Astrocyte of the cerebellum (primary cell): ENCODE results near the gene ATAD2B.
A peak's percentile ranks its signal among the peaks of the same experiment; 100 is the strongest.

Experiments
- DNase-seq: peaks from one replicate; pipeline ENCODE4 v3.0.0-alpha.2; 2011; ENCODE audit warnings: low read depth
- H3K4me3 ChIP-seq: 2 replicates; pipeline ENCODE4 v1.5.1; 2011; ENCODE audit warnings: mild to moderate bottlenecking, low read depth, low read length, moderate library complexity
- CTCF ChIP-seq: IDR thresholded peaks from 2 replicates; pipeline ENCODE4 v1.5.1; 2012; ENCODE audit warnings: low read length, low read depth, moderate library complexity, mild to moderate bottlenecking; ENCODE audit errors: missing control alignments
- in situ Hi-C: cut with HindIII; loops from 2 replicates; pipeline ENCODE4 v1.10.0; 2017; ENCODE audit warnings: low sequenced_read_pairs

Gene ATAD2B

GRCh38 chr2:23859983-23860382 lies 66.9 kb downstream of the ATAD2B start:
- in situ Hi-C loops: no loop called here
- no peak for DNase-seq
- no peak overlapping the region for H3K4me3 ChIP-seq
- no peak for TF ChIP-seq CTCF

DNA sequence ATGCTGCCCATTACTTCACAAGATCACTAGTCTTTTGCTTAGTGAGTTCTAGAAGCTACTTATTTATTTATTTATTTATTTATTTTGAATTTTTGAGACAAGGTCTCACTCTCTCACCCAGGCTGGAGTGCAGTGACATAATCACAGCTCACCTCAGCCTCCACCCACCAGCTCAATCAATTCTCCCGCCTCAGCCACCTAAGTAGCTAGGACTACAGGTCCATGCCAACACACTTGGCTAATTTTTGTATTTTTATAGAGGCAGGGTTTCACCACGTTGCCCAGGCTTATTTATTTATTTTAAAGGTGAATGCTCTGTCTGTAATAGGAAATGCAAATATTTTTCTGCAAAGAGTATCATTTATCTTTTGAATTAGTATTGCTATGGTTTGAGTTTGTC lies 67.7 kb downstream of the ATAD2B start:
- TF ChIP-seq CTCF: no peak
- in situ Hi-C loops: no loop called here
- H3K4me3 ChIP-seq: no peak overlapping the region
- DNase-seq: no peak

DNA sequence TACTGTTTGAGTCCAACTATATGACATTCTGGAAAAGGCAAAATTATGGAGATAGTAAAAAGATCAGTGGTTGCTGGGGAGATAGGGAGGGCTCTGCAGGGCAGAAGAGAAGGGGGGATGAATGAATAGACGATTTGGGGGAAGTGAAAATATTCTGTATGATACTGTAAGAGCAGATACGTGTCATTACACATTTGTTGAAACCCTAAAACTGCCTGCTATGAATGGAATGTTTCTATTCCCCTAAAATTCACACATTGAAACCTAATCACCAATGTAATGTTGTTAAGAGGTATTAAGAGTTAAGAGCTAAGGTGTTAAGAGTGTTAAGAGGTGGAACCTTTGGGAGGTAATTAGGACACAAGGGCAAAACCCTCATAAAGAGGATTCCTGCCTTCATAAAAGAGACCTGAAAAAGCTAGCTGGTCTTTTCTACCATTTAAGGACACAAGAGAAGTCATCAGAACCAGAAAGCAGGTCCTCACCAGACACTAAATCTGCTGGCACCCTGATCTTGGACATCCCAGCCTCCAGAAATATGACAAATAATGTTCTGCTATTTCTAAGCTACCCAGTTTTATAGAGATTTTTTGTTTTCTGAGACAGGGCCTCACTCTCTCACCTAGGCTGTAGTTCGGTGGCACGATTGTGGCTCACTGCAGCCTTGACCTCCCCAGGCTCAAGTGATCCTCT lies 76.2 kb downstream of the ATAD2B start:
- in situ Hi-C loops: no loop called here
- DNase-seq: no peak
- no peak overlapping the region for H3K4me3 ChIP-seq
- TF ChIP-seq CTCF: no peak

DNA sequence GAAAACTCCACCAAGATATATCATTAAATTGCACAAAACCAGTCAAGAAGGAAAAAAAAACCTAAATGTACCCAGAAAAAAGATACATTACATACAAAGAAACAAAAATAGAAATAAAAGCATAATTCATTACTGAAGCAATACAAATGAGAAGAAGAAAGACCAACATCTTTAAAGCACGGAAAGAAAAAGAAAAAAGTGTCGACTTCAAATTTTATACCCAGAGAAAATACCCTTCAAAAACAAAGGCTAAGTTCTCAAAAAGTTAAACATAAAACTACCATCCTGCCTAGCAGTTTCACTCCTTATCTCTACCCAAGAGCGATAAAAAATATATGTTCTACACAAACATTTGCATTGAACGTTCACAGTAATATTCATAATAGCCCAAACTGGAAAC lies 82.0 kb downstream of the ATAD2B start:
- in situ Hi-C loops: no loop called here

DNA sequence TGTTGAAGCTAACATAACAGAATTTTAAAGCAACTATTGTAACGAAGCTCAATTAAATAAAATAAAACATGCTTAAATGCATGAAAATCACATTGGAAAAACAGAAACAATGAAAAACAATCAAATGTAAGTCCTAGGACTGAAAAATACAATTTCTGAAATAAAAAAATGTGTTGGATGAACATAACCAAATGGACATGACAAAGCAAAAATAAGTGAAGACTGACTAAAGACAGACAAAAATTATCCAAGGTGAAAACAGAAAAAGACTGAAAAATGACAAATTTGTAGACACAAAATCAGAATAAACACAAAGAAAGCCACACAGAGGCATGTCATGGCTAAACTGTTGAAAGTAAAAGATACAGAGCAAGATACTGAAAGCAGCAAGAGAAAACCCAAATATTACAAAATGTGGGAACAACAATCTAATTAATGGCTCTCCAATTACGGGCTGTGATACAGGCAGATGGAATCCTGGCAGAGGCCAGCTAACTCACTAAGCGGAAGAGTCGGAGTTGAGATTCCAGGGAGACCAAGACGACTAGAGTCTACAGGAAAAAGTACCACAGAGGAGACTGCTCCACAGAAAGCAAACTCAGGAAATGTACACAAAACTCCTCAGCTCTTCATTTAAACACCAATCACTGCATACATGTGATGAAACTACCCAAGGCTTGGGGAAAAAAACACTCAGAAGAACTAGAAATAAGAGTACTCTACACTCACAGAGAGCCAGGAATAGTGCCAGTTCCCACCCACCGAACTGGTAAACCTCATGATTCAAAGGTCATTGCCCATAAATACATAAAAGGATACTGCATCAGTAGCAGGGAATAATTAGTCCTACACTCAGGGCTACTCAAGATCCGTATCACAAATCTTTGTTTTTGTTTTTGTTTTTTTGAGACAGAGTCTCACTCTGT lies 83.6 kb downstream of the ATAD2B start:
- peak; percentile 9 for DNase-seq
- no peak for TF ChIP-seq CTCF
- no peak overlapping the region for H3K4me3 ChIP-seq
- in situ Hi-C loops: no loop called here

More for the DNA sequence above, 82.0 kb downstream of the ATAD2B start:
- no peak overlapping the region for H3K4me3 ChIP-seq
- no peak for TF ChIP-seq CTCF
- no peak for DNase-seq

DNA sequence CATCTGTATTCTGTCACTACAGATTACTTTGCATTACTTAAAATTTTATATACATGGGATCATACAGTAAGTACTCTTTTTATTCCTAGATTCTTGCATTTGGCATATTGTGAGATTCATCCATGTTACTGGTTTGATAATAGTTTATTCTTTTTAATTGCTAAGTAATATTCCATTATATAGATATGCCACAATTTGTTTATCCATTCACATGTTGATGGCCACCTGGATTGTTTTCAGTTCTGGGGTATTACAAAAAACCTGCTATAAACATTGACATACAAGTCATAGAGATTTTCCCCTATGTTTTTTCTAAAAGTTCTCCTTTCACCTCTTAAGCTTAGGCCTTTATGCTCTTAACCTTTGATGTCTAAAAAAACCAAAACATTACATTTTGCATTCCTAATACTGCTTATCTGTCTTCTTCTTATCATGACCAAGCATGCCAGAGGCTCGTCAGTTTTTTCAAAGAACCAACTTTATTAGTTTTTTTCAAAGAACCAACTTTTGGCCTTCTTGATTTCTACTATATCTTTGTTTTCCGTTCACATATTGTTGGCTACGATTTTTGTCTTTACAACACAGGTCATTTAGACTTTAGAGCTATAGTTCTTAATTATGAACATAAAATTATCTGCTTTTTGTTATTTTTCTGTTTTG lies 86.9 kb downstream of the ATAD2B start:
- no peak overlapping the region for H3K4me3 ChIP-seq
- TF ChIP-seq CTCF: no peak
- no peak for DNase-seq
- in situ Hi-C loops: no loop called here
